Testis (tissue), 3 donors: Measurements from ENCODE around the gene NOL6. TPM values are rescaled to one million over a fixed set of nuclear protein-coding genes. Genes with fewer than 3 reads are reported as not detected.
A peak's percentile ranks its signal among the peaks of the same experiment; 100 is the strongest.
"Not testable (repeated sequence)": the region's sequence is repeated elsewhere in the genome, so short reads cannot be mapped to it uniquely, and the experiment has no call there.

Source experiments
- DNase-seq: peaks from one replicate; pipeline ENCODE4 v3.0.0-alpha.2; 2019
- H3K27ac ChIP-seq, 2 donors: fragments of 200-600 bp; sonication (generic); one replicate each; pipeline ENCODE4 v1.5.1; 2019
- H3K27me3 ChIP-seq: fragments of 200-600 bp; sonication (generic); one replicate; pipeline ENCODE4 v1.5.1; 2019
- H3K36me3 ChIP-seq: fragments of 200-600 bp; sonication (generic); one replicate; pipeline ENCODE4 v1.5.1; 2017; ENCODE audit warnings: low read depth; ENCODE audit errors: missing control alignments
- H3K4me1 ChIP-seq: fragments of 200-600 bp; sonication (generic); one replicate; pipeline ENCODE4 v1.5.1; 2019
- H3K4me3 ChIP-seq, 2 donors: fragments of 200-600 bp; sonication (generic); one replicate each; pipeline ENCODE4 v1.5.1; 2017 to 2019
- H3K9me3 ChIP-seq: fragments of 200-600 bp; sonication (generic); one replicate; pipeline ENCODE4 v1.5.1; 2017
- CTCF ChIP-seq, 3 experiments: fragments of 450-650 bp in 2 of 3; fragments of 200-600 bp in 1 of 3; sonication (generic) in 1 of 3; IDR thresholded peaks; one replicate each; pipeline ENCODE4 v1.5.1; 2016 to 2019; ENCODE audit warnings: antibody characterized with exemption in 3 of 3, mild to moderate bottlenecking in 2 of 3, moderate library complexity in 1 of 3
- POLR2A ChIP-seq: fragments of 450-650 bp; IDR thresholded peaks from one replicate; pipeline ENCODE4 v1.6.1; 2017; ENCODE audit warnings: antibody characterized with exemption, mild to moderate bottlenecking, moderate library complexity
- WGBS, 2 donors: methylation state at CpG; one replicate each; pipeline ENCODE4 v1.1.5; 2018; 5-methylcytosine and 5-hydroxymethylcytosine counted together
- intact Hi-C: fragments of 100-400 bp; cut with DNase I; formaldehyde crosslinking; loops from one replicate; pipeline ENCODE4 v1.15.1; 2023; ENCODE audit warnings: low total_unique reads
- polyA plus RNA-seq: library from polyadenylated mRNA; stranded (reverse); fragments of 350-450 nt; fragmentation: Illumina TruSeq; extraction: RNeasy Lipid Tissue Mini Kit (QIAGEN cat#74804); gene quantifications from one replicate; pipeline ENCODE4 v1.2.3, GENCODE V29; 2014; ENCODE audit warnings: low read depth, low replicate concordance; ENCODE audit not compliant: insufficient read depth
- total RNA-seq, 2 donors: library from RNA; depleted of rRNA; stranded (reverse); fragments of >200 nt; gene quantifications; one replicate each; pipeline ENCODE4 v1.2.3, GENCODE V29; 2016

The NOL6 gene
- total and polyA plus RNA-seq, 3 donors from 2014 or later, result 40.4 to 51.6 (median 45.4) TPM

DNA sequence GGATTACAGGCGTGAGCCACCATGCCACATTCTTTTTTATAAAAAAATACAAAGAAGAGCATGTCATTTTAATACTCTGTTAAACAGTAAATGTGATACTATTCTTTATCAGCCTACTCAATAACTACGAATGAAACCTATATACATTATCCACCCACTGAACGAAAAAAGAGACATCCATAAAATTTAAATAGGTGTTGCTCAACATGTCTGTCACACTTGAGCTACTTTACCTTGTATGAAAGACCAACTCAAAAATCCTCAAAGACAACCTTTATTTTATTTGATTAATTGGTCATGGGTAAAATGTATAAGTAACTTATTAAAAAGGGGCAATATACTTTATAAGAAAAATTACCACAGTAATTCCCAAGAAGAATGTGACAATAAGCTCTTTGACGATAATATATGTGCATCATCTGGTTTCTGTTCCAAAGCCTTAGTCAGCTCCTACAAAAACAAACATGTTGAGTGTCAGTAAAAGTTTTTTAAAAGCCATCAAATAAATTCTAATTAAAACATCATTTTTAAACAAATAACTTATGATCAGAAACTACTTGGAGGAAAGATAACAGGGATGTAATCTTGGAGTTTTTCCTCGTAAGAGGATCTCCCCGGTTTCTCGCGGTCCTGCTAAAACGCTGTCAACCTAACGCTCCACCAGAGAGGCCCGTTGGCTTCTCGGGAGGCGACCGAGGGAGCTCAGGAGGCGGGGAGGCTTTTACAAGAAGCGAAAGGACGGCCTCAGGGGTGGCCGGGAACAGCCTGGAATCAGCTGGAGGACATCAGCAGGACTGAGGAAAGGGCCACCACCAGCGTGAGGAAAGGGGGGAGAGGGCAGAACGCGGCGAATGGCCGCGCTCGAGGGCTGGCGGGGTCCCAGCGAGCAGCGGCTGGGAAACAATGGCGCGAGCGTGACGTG lies 36.8 kb upstream of the NOL6 start:
- intact Hi-C loops, result no loop called here
- Histone ChIP-seq H3K27me3 (no peaks in the 10 kb centered on the region), H3K4me3 (peak overlapping the region; percentile 59 to 74), H3K9me3 (no peaks in the 10 kb centered on the region), H3K27ac (peak overlapping the region; percentile 93), H3K36me3 (no peaks in the 10 kb centered on the region), H3K4me1 (no peaks in the 10 kb centered on the region)
- TF ChIP-seq POLR2A (no peak), CTCF (IDR thresholded peaks at IDR 0.05) (no peak)
- peak; percentile 76 for DNase-seq
- 7 to 9% methylated on average over 22 to 32 of the region's 32 CpGs for WGBS, 2 donors

- TF ChIP-seq POLR2A (no peak), CTCF (IDR thresholded peaks at IDR 0.05) (no peak)
- H3K9me3 ChIP-seq, result no peaks in the 10 kb centered on the region
- no peaks in the 10 kb centered on the region for H3K4me1 ChIP-seq
- H3K36me3 ChIP-seq, result no peaks in the 10 kb centered on the region
- no peak overlapping the region for H3K4me3 ChIP-seq
- peak; percentile 67 for DNase-seq
- H3K27me3 ChIP-seq, result no peaks in the 10 kb centered on the region
- intact Hi-C loops, result no loop called here
- 59 to 65% methylated on average over 7 of the region's 7 CpGs for WGBS, 2 donors
- H3K27ac ChIP-seq, result peak overlapping the region; percentile 64 to 66
Observed at GRCh38 chr9:33506626-33507370, 33.1 kb upstream of the NOL6 start.

- intact Hi-C loops, result no loop called here
- TF ChIP-seq CTCF (IDR thresholded peaks at IDR 0.05), result peak in 1 of 3 experiments; percentile 16
- TF ChIP-seq POLR2A, result no peak
- Histone ChIP-seq H3K27me3 (no peaks in the 10 kb centered on the region), H3K9me3 (no peaks in the 10 kb centered on the region), H3K36me3 (no peaks in the 10 kb centered on the region), H3K4me1 (no peaks in the 10 kb centered on the region), H3K4me3 (no peak overlapping the region), H3K27ac (no peak overlapping the region)
- 66 to 69% methylated on average over 1 of the region's 1 CpG for WGBS, 2 donors
- DNase-seq, result no peak
Observed at GRCh38 chr9:33498387-33498786, 24.7 kb upstream of the NOL6 start.

DNA sequence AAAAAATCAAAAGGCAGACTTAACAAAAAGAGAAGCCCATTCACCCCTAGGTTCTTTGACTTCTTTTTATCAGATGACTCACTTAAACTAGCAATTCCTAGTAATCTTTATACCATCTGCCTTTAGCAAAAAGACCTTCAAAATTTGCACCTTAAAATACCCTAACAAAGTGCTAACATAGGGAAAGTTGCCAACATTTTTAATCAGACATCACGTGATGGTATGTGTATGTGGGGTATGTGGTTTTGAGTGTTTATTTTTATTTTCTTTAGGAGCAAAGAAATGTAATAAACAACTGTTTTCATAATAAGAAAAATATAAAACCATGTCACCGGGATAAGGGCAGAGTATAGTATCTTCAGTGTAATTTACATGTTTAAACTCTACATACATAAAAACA lies 20.1 kb upstream of the NOL6 start:
- H3K36me3 ChIP-seq, H3K9me3 ChIP-seq, H3K4me1 ChIP-seq, intact Hi-C loops, H3K27me3 ChIP-seq, DNase-seq, H3K4me3 ChIP-seq, H3K27ac ChIP-seq: not testable (repeated sequence)
- 74 to 82% methylated on average over 2 of the region's 2 CpGs for WGBS, 2 donors

- TF ChIP-seq CTCF (IDR thresholded peaks at IDR 0.05), result no peak
- no peak for TF ChIP-seq POLR2A
- H3K27me3 ChIP-seq, result no peaks in the 10 kb centered on the region
- 96 to 98% methylated on average over 2 of the region's 2 CpGs for WGBS, 2 donors
- H3K4me1 ChIP-seq, result no peaks in the 10 kb centered on the region
- no peak overlapping the region for H3K4me3 ChIP-seq
- no peak overlapping the region for H3K27ac ChIP-seq
- intact Hi-C loops, result no loop called here
- H3K36me3 ChIP-seq, result no peaks in the 10 kb centered on the region
- no peaks in the 10 kb centered on the region for H3K9me3 ChIP-seq
- DNase-seq, result no peak
Observed at GRCh38 chr9:33489066-33489465, 15.3 kb upstream of the NOL6 start.

GRCh38 chr9:33485312-33485711 lies 11.6 kb upstream of the NOL6 start:
- H3K4me1 ChIP-seq, H3K4me3 ChIP-seq, H3K27ac ChIP-seq, H3K9me3 ChIP-seq, H3K27me3 ChIP-seq, DNase-seq, H3K36me3 ChIP-seq, intact Hi-C loops: not testable (repeated sequence)
